ENCODE results near the gene LCE1A.

DNA sequence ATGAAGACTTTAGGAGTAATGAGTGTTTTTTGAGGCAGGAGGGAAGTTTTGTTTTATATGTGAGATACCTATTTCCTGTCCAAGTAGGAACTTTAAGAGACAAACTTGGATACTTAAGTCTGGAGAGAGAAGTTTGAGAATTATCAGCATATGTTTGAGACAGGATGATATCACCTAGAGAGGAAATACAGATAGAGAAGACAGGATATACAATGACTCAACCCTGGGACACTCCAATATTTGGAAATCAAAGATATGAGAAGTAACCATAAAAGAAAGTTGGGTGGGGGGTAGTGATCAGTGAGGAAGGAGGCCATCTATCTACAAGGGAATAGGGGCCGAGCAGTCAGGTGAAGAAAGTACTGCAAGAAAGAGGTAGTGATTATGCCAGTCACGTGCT lies 39.0 kb downstream of the LCE1A start:
- TF ChIP-seq, protein P1, sequence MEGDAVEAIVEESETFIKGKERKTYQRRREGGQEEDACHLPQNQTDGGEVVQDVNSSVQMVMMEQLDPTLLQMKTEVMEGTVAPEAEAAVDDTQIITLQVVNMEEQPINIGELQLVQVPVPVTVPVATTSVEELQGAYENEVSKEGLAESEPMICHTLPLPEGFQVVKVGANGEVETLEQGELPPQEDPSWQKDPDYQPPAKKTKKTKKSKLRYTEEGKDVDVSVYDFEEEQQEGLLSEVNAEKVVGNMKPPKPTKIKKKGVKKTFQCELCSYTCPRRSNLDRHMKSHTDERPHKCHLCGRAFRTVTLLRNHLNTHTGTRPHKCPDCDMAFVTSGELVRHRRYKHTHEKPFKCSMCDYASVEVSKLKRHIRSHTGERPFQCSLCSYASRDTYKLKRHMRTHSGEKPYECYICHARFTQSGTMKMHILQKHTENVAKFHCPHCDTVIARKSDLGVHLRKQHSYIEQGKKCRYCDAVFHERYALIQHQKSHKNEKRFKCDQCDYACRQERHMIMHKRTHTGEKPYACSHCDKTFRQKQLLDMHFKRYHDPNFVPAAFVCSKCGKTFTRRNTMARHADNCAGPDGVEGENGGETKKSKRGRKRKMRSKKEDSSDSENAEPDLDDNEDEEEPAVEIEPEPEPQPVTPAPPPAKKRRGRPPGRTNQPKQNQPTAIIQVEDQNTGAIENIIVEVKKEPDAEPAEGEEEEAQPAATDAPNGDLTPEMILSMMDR (IDR thresholded peaks at IDR 0.05), result no peak
- TF ChIP-seq ZFX (IDR thresholded peaks at IDR 0.05; ENCODE audit: borderline replicate concordance), result no peak

Measured in 22Rv1 (cell line).